IPS-20b (cell line): Measurements from ENCODE around the gene TSPO.

Source experiments
- H3K27ac ChIP-seq: one replicate; pipeline ENCODE4 v1.5.1; 2013; ENCODE audit warnings: low read length
- H3K27me3 ChIP-seq: 2 replicates; pipeline ENCODE4 v1.6.1; 2013; ENCODE audit warnings: mild to moderate bottlenecking, low read length, inconsistent platforms; ENCODE audit not compliant: insufficient read depth
- H3K36me3 ChIP-seq: 2 replicates; pipeline ENCODE4 v1.6.1; 2013; ENCODE audit warnings: low read depth, mild to moderate bottlenecking, inconsistent platforms, low read length, moderate library complexity; ENCODE audit not compliant: insufficient read depth
- H3K4me1 ChIP-seq: 2 replicates; pipeline ENCODE4 v1.6.1; 2013; ENCODE audit warnings: mild to moderate bottlenecking, control low read depth, inconsistent platforms, low read length, moderate library complexity; ENCODE audit not compliant: insufficient read depth
- H3K4me3 ChIP-seq: 2 replicates; pipeline ENCODE4 v1.5.1; 2013; ENCODE audit warnings: mild to moderate bottlenecking, low read length, inconsistent platforms
- H3K9ac ChIP-seq: 2 replicates; pipeline ENCODE4 v1.6.1; 2013; ENCODE audit warnings: low read depth, mild to moderate bottlenecking, inconsistent platforms, low read length, moderate library complexity
- H3K9me3 ChIP-seq: 2 replicates; pipeline ENCODE4 v1.6.1; 2013; ENCODE audit warnings: mild to moderate bottlenecking, low read depth, low read length, inconsistent platforms; ENCODE audit not compliant: insufficient read depth

The TSPO gene

GRCh38 chr22:43153899-43154298 is 2.5 kb downstream of the TSPO start:
- Histone ChIP-seq H3K9ac (no peak overlapping the region), H3K4me1 (no peaks in the 10 kb centered on the region), H3K9me3 (no peaks in the 10 kb centered on the region), H3K4me3 (no peak overlapping the region), H3K27ac (no peak overlapping the region), H3K36me3 (no peaks in the 10 kb centered on the region), H3K27me3 (peaks cover 26% of the 10 kb centered on the region)

DNA sequence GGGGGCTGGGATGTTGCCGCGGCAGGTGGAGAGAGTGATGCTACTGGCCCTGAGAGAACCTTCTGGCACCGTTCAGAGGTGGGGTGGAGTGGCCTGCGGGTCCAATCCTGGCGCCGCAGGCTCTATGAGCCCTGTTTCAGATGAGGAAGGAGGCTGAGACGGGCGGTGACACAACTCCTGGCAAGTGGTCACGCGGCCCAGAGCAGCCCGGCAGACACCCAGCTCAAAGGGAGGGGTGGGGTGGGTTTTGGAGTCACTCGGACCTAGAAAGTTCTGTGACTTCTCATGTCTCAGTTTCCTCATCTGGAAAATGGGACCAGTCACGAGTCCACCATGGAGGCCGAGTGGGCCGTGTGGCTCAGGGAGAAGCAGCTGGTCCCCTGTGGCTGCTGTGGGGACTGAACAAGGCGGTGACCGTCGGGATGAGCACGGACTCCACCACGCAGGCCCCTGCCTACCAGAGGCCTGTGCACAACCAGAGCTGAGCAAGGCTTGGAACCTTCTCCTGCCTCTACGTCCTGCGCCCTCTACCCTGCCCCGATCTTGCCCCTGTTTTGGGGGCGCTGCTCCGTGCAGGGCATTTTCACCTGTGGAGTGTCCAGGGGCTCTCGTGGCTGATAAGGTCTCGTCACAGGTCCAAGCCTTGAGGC is 3.7 kb downstream of the TSPO start:
- no peak overlapping the region for H3K27ac ChIP-seq

GRCh38 chr22:43155789-43156188 is 4.4 kb downstream of the TSPO start:
- H3K9ac ChIP-seq, result no peak overlapping the region
- H3K27me3 ChIP-seq, result peaks cover 21% of the 10 kb centered on the region
- H3K36me3 ChIP-seq, result no peaks in the 10 kb centered on the region
- no peak overlapping the region for H3K4me3 ChIP-seq
- H3K4me1 ChIP-seq, result no peaks in the 10 kb centered on the region
- H3K27ac ChIP-seq, result no peak overlapping the region
- H3K9me3 ChIP-seq, result no peaks in the 10 kb centered on the region

More for the DNA sequence above, 3.7 kb downstream of the TSPO start:
- Histone ChIP-seq H3K4me1 (no peaks in the 10 kb centered on the region), H3K4me3 (no peak overlapping the region), H3K9me3 (no peaks in the 10 kb centered on the region), H3K36me3 (no peaks in the 10 kb centered on the region), H3K9ac (no peak overlapping the region), H3K27me3 (peaks cover 26% of the 10 kb centered on the region)

GRCh38 chr22:43156413-43156812 is 5.1 kb downstream of the TSPO start:
- Histone ChIP-seq H3K27me3 (peaks cover 16% of the 10 kb centered on the region), H3K4me3 (no peak overlapping the region), H3K27ac (no peak overlapping the region), H3K9me3 (no peaks in the 10 kb centered on the region), H3K9ac (no peak overlapping the region; the same call in 1 of the 2 replicates), H3K36me3 (no peaks in the 10 kb centered on the region), H3K4me1 (no peaks in the 10 kb centered on the region)

GRCh38 chr22:43157874-43158546 is 6.7 kb downstream of the TSPO start:
- Histone ChIP-seq H3K9me3 (no peaks in the 10 kb centered on the region), H3K9ac (no peak overlapping the region), H3K27ac (no peak overlapping the region), H3K4me1 (no peaks in the 10 kb centered on the region), H3K4me3 (no peak overlapping the region), H3K36me3 (no peaks in the 10 kb centered on the region), H3K27me3 (peaks cover under 1% of the 10 kb centered on the region; the same call in 1 of the 2 replicates)

DNA sequence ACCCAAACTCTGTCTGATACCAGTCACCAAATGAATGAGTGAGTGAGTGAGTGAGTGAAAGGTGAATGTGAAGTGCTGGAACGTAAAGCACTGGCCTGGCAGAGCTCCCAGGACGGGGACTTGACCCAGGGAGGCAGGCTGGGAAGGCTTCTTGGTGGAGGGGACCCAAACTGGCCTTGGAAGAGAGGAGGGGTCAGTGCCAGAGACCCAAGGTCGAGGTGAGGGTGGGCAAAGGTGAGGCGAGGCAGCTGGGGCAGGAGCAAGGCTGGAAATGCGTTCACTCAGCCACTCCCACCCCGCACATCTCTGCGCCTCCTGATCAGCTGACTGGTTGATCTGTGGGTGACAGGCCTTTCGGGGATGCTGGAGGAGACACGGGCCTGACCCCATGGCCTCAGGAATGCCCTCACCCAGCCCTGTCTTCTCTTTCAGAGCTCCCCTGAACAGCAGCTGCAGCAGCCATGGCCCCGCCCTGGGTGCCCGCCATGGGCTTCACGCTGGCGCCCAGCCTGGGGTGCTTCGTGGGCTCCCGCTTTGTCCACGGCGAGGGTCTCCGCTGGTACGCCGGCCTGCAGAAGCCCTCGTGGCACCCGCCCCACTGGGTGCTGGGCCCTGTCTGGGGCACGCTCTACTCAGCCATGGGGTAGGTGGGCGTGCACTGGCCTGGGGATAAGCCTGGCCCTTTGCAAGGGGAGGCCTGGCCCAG is 7.6 kb downstream of the TSPO start:
- Histone ChIP-seq H3K9me3 (no peaks in the 10 kb centered on the region), H3K27ac (no peak overlapping the region), H3K36me3 (no peaks in the 10 kb centered on the region), H3K27me3 (no peaks in the 10 kb centered on the region), H3K9ac (no peak overlapping the region), H3K4me1 (no peaks in the 10 kb centered on the region), H3K4me3 (no peak overlapping the region)

GRCh38 chr22:43159484-43160178 is 8.3 kb downstream of the TSPO start:
- no peaks in the 10 kb centered on the region for H3K27me3 ChIP-seq
- no peaks in the 10 kb centered on the region for H3K36me3 ChIP-seq
- H3K27ac ChIP-seq, result no peak overlapping the region
- H3K4me3 ChIP-seq, result no peak overlapping the region
- no peaks in the 10 kb centered on the region for H3K4me1 ChIP-seq
- no peaks in the 10 kb centered on the region for H3K9me3 ChIP-seq
- H3K9ac ChIP-seq, result no peak overlapping the region

DNA sequence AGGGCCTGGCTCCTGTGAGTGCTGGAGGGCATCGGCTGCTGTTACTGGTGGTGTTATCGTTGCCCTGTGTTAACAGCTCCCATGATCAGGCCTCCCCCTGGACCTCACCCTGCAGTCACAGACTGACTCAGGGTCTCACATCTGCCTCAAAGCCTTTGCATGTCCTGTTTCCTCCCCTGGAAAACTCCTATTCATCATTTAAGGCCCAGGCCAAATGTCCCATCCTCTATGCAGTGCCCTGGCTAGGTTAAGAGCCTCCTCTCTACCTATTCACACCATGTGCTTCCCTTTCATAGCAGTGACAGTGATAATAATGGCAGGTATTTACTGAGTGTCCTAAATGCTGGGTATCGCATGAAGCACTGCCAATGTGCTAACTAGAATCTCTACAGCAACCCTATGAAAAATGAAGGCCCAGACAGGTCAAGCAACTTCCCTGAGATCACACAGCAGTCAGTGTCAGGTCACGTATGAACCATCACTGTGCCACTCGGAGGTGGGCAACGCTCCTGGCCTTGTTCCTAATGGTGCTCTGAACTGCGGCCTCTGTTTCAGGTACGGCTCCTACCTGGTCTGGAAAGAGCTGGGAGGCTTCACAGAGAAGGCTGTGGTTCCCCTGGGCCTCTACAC is 9.3 kb downstream of the TSPO start:
- Histone ChIP-seq H3K4me1 (no peaks in the 10 kb centered on the region), H3K9ac (no peak overlapping the region), H3K4me3 (no peak overlapping the region), H3K36me3 (no peaks in the 10 kb centered on the region), H3K9me3 (no peaks in the 10 kb centered on the region), H3K27ac (no peak overlapping the region), H3K27me3 (no peaks in the 10 kb centered on the region)

- Histone ChIP-seq H3K36me3 (peaks cover 6% of the 10 kb centered on the region; the same call in 1 of the 2 replicates), H3K4me3 (no peak overlapping the region), H3K27me3 (no peaks in the 10 kb centered on the region), H3K9me3 (no peaks in the 10 kb centered on the region), H3K27ac (no peak overlapping the region), H3K9ac (no peak overlapping the region), H3K4me1 (no peaks in the 10 kb centered on the region)
These were observed 11.2 kb downstream of the TSPO start for GRCh38 chr22:43162412-43163150.

DNA sequence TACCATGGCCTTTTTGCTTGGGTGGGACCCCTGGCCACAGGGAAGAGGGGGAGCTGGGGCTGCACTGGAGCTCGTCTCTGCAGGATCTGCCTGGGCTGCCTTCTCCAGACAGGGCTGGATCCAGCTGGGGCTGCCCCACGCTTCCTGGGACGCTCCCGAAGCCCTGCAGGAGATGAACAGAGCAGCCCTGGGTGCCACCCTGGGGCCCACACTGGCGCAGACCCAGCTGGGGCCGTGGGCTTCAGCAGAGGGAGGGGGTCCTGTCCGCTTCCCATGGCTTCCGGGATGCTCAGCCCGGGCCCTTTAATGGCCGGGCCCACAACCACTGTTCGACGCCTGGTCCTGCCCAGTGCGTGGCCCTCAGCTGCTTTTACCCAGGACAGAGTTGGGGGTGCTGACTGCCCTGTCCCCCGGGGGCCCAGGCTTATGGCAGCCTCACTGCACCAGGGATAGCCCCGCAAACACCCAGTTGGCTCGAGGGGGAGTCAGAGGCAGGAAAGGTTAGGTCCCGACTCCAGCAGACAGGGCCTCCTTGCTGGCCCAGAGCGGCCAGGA is 12.0 kb downstream of the TSPO start:
- Histone ChIP-seq H3K9ac (no peak overlapping the region), H3K9me3 (no peaks in the 10 kb centered on the region), H3K4me1 (no peaks in the 10 kb centered on the region), H3K4me3 (no peak overlapping the region), H3K27me3 (no peaks in the 10 kb centered on the region), H3K36me3 (peaks cover 13% of the 10 kb centered on the region), H3K27ac (no peak overlapping the region)
